ENCODE results near the gene KCNJ9. TPM values are rescaled to one million over a fixed set of nuclear protein-coding genes. Genes with fewer than 3 reads are reported as not detected.

Gene KCNJ9
- total RNA-seq, 1 donor from 2014 or later = not detected

DNA sequence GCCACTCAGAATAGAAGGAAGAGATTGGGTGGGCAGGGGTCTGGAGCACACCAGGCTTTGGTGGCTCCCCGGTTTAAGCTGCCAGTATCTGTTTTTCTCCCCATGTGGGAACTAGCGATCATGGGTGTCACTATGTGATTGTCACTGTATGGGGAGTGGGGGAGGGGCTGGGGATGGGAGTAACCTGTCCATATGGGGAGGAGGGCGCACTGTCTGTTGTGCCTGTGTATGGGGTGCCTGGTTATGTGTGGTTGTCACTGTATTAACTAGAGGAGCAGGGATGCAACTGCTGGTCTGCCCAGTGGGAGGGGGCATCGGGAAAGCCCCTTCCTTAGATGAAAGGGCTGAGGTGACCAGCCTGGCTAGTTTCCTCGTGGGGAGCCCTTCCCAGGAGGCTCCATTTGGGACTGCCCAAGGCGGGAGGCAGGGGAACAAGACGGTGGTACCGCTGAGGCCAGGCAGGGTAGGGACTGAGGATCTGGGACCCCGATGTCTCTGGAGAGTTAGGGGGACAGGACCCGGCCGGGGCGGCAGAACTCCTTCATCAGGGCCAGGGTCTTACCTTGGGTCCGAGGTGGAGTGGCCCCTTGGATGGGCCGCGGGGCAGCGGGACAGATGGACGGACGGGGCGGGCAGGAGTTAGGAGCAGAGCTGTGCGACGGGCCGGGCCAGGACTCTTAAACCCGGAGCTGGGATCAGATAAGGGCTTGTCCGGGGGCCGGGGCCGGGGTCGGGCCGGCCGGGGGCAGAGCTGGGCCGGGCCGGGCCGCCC, 11.7 kb upstream of the KCNJ9 start, which contains the start of gene KCNJ10:
KCNJ10 (minus strand) TSS at position 701 of the 772 bp plus-strand sequence. CDS start 27,628 bp downstream, outside the sequence.
- DNase-seq (ENCODE audit: low read depth) = no peak
- Histone ChIP-seq H2AFZ (ENCODE audit: low read depth, low read length) (peak within 1 kb of the TSS; percentile 92), H3K36me3 (ENCODE audit: insufficient read depth, low read length) (no peaks in the 10 kb centered on the region), H3K79me2 (ENCODE audit: insufficient read depth, low read length) (no peaks in the 10 kb centered on the region), H3K4me3 (ENCODE audit: insufficient read depth, low read depth, low read length) (peak within 1 kb of the TSS; percentile 59), H3K4me2 (ENCODE audit: low read length) (peak within 1 kb of the TSS; percentile 97), H3K9ac (ENCODE audit: low read length) (peak within 1 kb of the TSS; percentile 52), H4K20me1 (ENCODE audit: insufficient read depth, low read length) (no peaks in the 10 kb centered on the region), H3K27me3 (ENCODE audit: insufficient read depth, low read length) (peaks cover 48% of the 10 kb centered on the region), H3K9me3 (ENCODE audit: insufficient read depth, low read depth, low read length) (no peaks in the 10 kb centered on the region), H3K27ac (ENCODE audit: low read depth, low read length) (no peak within 1 kb of the TSS), H3K4me1 (ENCODE audit: insufficient read depth, low read length) (peaks cover 3% of the 10 kb centered on the region)
- peak; percentile 76 for TF ChIP-seq EZH2 (IDR thresholded peaks at IDR 0.05; ENCODE audit: insufficient read depth, low read length)
- TF ChIP-seq, protein P1, sequence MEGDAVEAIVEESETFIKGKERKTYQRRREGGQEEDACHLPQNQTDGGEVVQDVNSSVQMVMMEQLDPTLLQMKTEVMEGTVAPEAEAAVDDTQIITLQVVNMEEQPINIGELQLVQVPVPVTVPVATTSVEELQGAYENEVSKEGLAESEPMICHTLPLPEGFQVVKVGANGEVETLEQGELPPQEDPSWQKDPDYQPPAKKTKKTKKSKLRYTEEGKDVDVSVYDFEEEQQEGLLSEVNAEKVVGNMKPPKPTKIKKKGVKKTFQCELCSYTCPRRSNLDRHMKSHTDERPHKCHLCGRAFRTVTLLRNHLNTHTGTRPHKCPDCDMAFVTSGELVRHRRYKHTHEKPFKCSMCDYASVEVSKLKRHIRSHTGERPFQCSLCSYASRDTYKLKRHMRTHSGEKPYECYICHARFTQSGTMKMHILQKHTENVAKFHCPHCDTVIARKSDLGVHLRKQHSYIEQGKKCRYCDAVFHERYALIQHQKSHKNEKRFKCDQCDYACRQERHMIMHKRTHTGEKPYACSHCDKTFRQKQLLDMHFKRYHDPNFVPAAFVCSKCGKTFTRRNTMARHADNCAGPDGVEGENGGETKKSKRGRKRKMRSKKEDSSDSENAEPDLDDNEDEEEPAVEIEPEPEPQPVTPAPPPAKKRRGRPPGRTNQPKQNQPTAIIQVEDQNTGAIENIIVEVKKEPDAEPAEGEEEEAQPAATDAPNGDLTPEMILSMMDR (IDR thresholded peaks at IDR 0.05; ENCODE audit: insufficient read depth, low read depth, low read length) = no peak
- H3K4me3 Mint-ChIP-seq (ENCODE audit: unreplicated experiment) = peak within 1 kb of the TSS; percentile 93
- H3K27ac Mint-ChIP-seq (ENCODE audit: unreplicated experiment) = peak within 1 kb of the TSS; percentile 58
- H3K27me3 Mint-ChIP-seq (ENCODE audit: low read depth, unreplicated experiment) = peaks cover 56% of the 10 kb centered on the region
- no peak for FAIRE-seq
- H3K4me1 Mint-ChIP-seq (ENCODE audit: low read depth, unreplicated experiment) = peaks cover 8% of the 10 kb centered on the region
- peaks cover 2% of the 10 kb centered on the region for H3K36me3 Mint-ChIP-seq (ENCODE audit: low read depth, unreplicated experiment)
- peaks cover 2% of the 10 kb centered on the region for H3K9me3 Mint-ChIP-seq (ENCODE audit: unreplicated experiment)

DNA sequence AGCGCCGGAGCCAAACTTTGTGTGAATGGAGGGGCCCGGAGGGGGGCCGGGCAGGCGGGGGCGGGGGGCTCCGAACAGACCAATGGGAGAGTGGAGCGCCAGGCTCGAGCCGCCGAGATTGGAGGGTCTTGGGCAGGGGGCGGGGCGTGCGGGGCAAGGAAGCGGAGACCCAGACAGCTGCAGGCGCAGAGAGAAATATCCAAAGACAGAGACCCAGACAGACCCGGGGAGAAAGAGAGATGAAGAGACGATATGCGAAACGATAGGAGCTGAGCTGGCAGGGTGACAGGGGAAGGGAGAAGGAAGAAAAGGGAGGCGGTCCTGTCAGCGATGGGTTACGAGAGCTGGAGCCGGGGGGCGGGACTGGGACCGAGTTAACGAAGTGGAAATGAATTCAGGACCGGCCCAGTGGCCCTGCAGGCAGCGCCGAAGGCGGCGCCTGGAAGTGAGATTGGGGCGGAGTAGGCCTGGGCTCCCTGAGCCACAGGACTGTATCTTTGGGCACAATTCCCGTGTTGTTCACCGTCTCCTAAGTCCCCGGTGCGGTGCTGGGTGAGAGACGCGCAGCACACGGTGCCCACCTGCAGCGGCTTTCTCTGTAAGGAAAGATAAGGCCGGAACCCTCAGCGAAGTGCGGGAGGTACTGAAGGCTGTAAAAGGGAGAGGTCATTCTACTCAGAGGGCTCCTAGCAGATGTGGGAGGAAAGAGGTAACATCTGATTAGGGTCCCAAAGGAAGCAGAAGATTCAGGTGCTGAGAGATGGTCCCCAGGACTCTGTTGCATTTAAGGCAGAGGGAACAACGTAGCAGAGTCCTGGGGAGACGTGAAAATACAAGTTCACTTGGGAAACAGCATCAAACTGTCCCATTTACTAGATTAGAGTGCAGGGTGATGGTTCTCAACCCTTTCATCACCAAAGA, 10.8 kb upstream of the KCNJ9 start:
- H3K36me3 ChIP-seq (ENCODE audit: insufficient read depth, low read length) = no peaks in the 10 kb centered on the region
- H4K20me1 ChIP-seq (ENCODE audit: insufficient read depth, low read length) = no peaks in the 10 kb centered on the region
- no peak overlapping the region for H3K27ac ChIP-seq (ENCODE audit: low read depth, low read length)
- peak overlapping the region; percentile 93 for H3K4me3 Mint-ChIP-seq (ENCODE audit: unreplicated experiment)
- peak overlapping the region; percentile 52 for H3K9ac ChIP-seq (ENCODE audit: low read length)
- H3K4me2 ChIP-seq (ENCODE audit: low read length) = peak overlapping the region; percentile 97
- peaks cover 2% of the 10 kb centered on the region for H3K9me3 Mint-ChIP-seq (ENCODE audit: unreplicated experiment)
- H3K27me3 ChIP-seq (ENCODE audit: insufficient read depth, low read length) = peaks cover 44% of the 10 kb centered on the region
- H2AFZ ChIP-seq (ENCODE audit: low read depth, low read length) = peak overlapping the region; percentile 92
- TF ChIP-seq, protein P1 (IDR thresholded peaks at IDR 0.05; ENCODE audit: insufficient read depth, low read depth, low read length) = no peak
- no peak for TF ChIP-seq EZH2 (IDR thresholded peaks at IDR 0.05; ENCODE audit: insufficient read depth, low read length)
- H3K4me3 ChIP-seq (ENCODE audit: insufficient read depth, low read depth, low read length) = peak overlapping the region; percentile 59
- H3K9me3 ChIP-seq (ENCODE audit: insufficient read depth, low read depth, low read length) = no peaks in the 10 kb centered on the region
- H3K79me2 ChIP-seq (ENCODE audit: insufficient read depth, low read length) = no peaks in the 10 kb centered on the region
- H3K36me3 Mint-ChIP-seq (ENCODE audit: low read depth, unreplicated experiment) = peaks cover 2% of the 10 kb centered on the region
- peaks cover 3% of the 10 kb centered on the region for H3K4me1 ChIP-seq (ENCODE audit: insufficient read depth, low read length)
- H3K27me3 Mint-ChIP-seq (ENCODE audit: low read depth, unreplicated experiment) = peaks cover 58% of the 10 kb centered on the region
- DNase-seq (ENCODE audit: low read depth) (peak; percentile 15), FAIRE-seq (no peak)
- peak overlapping the region; percentile 58 for H3K27ac Mint-ChIP-seq (ENCODE audit: unreplicated experiment)
- peaks cover 8% of the 10 kb centered on the region for H3K4me1 Mint-ChIP-seq (ENCODE audit: low read depth, unreplicated experiment)

Measured in astrocyte (in vitro differentiated cells and primary cell).